ENCODE measurements around the gene APMAP.

Gene APMAP

GRCh38 chr20:24994186-24994465, 1.6 kb upstream of the APMAP start:
- no peak for TF ChIP-seq CTCF (IDR thresholded peaks at IDR 0.05; ENCODE audit: low read depth, low read length)
- no peak overlapping the region for H3K4me3 ChIP-seq (ENCODE audit: low read depth, low read length)
- no peaks in the 10 kb centered on the region for H3K27me3 ChIP-seq

DNA sequence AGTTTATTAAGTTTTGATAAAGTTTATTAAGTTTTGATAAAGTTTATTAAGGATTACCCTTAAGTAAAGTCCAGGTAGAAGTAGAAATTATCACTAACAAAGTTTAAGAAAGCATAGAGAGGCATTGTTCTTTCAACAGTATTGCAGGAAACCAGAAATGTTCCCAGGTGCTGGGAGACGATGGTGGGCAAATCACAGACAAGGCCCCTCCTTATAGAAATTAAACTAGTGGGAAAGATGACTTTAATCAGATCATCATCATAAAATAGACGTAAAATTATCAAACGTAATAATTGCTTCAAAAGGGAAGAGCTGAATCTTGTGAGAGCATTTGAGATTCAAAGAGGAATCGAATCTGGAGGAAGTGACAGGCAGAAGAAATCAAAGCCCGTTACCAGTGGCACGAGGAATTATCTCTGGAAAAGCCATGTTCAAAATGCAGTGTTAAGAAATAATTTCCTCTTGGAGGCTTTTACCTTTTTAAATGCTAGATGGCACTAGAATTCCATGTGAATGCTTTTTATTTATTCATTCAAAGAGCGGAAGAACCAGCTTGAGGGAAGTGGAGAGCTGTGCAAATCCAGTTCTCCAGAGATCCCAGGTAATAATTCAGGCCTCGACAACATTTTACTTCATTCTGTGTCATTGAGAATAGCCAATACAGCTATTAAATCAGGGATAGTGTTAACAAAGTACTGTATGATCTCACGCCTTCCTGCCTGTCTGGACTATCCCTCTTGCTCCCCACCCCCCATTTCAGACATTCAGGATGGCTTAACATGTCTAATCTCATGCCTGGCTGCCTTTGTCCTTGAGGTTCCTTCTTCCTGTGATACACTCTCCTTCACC, 1.0 kb upstream of the APMAP start:
- H3K27me3 ChIP-seq, result no peaks in the 10 kb centered on the region

More at GRCh38 chr20:24994186-24994465, 1.6 kb upstream of the APMAP start:
- Histone ChIP-seq H3K36me3 (no peaks in the 10 kb centered on the region), H3K9me3 (no peaks in the 10 kb centered on the region), H3K4me1 (no peaks in the 10 kb centered on the region; the same call in 1 of the 2 replicates)
- DNase-seq, result no peak

DNA sequence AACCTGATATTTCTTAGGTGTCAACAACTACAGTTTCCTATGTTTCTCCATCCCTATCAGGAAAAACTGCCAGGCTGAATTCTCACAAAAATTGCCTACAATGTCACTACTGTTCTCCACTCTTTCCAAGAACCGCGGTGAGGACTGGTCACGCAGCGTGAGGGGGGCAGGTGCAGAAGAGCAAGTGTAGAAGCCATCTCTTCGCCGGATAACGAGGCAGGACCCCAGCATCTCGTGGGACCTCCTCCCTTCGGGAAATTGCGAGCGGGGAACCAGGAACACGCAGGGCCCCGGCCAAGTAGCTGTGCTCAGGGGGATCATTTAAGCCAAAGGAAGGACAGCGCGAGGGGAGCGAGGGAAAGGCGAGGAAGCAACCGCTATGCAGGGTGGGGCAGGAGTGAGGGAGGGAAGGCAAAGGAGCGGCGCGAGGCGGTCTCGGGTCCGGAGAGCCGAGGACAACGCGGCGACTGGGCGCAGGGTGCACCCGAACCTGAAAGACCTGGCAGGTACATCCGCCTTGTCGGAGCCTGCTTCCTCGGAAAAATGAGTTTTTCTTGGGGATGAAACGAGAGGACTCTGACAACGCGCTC, 559 bp downstream of the APMAP start:
- H3K9me3 ChIP-seq, result no peaks in the 10 kb centered on the region
- H3K4me1 ChIP-seq, result no peaks in the 10 kb centered on the region; the same call in 1 of the 2 replicates
- TF ChIP-seq CTCF (IDR thresholded peaks at IDR 0.05; ENCODE audit: low read depth, low read length), result no peak
- H3K27me3 ChIP-seq, result no peaks in the 10 kb centered on the region
- peak overlapping the region; percentile 89 for H3K4me3 ChIP-seq (ENCODE audit: low read depth, low read length)
- peak; percentile 24 for DNase-seq
- H3K36me3 ChIP-seq, result no peaks in the 10 kb centered on the region

More for the DNA sequence above, 1.0 kb upstream of the APMAP start:
- peak overlapping the region; percentile 89 for H3K4me3 ChIP-seq (ENCODE audit: low read depth, low read length)
- H3K36me3 ChIP-seq, result no peaks in the 10 kb centered on the region
- TF ChIP-seq CTCF (IDR thresholded peaks at IDR 0.05; ENCODE audit: low read depth, low read length), result peak; percentile 37
- no peak for DNase-seq
- no peaks in the 10 kb centered on the region for H3K9me3 ChIP-seq
- no peaks in the 10 kb centered on the region; the same call in 1 of the 2 replicates for H3K4me1 ChIP-seq

DNA sequence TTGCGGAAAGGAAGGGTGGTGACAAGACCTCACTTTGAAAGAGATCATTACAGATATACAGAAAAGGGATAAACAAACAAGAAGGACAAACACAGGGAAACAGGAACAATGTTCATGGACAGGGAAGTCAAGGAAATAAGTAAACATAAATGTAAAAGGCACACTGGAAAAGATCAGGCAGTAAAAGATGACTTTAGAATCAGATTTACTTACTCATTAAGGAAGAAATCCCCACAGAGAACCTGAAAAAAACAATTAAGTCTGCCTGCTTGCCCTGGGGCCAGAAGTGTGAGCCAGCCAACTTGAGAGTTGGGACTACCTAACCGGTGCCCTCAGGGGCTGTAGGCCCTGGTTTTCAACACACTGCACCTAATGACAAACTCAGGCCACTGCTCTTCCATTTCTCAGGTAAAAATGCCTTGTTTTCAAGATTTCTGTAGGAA, 1.7 kb downstream of the APMAP start:
- no peaks in the 10 kb centered on the region for H3K9me3 ChIP-seq
- TF ChIP-seq CTCF (IDR thresholded peaks at IDR 0.05; ENCODE audit: low read depth, low read length), result no peak
- peak overlapping the region; percentile 1; the same call in 1 of the 2 replicates for H3K4me3 ChIP-seq (ENCODE audit: low read depth, low read length)
- H3K27me3 ChIP-seq, result no peaks in the 10 kb centered on the region
- DNase-seq, result no peak
- H3K36me3 ChIP-seq, result no peaks in the 10 kb centered on the region
- H3K4me1 ChIP-seq, result no peaks in the 10 kb centered on the region; the same call in 1 of the 2 replicates

DNA sequence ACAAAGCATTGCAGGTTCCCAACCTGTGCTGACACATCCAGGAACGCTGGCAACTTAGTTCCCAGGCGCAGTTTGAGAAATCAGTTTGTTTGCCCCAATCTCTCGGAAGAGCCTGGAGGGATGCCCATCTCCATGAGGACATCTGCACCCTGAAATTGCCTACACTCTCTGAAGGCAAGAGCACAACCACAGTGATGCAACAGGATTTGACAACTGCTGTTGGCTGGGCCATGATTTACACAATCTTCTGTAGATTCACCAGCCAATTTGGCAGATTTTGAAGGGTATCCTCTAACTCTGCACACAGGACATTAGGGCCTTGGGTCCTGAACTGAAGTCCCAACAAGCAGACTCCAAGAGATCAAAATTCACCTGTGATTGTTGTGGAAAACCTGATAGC, 3.4 kb downstream of the APMAP start:
- TF ChIP-seq CTCF (IDR thresholded peaks at IDR 0.05; ENCODE audit: low read depth, low read length), result no peak
- no peaks in the 10 kb centered on the region; the same call in 1 of the 2 replicates for H3K4me1 ChIP-seq
- H3K9me3 ChIP-seq, result no peaks in the 10 kb centered on the region
- no peak for DNase-seq
- no peaks in the 10 kb centered on the region for H3K27me3 ChIP-seq
- H3K36me3 ChIP-seq, result no peaks in the 10 kb centered on the region
- no peak overlapping the region for H3K4me3 ChIP-seq (ENCODE audit: low read depth, low read length)
